GM21619 (cell line): Measurements from ENCODE around the gene CRACR2A.

Source experiments
- ATAC-seq: cut with Tn5 transposase; IDR thresholded peaks from one replicate; pipeline ENCODE4 v1.9.1; 2021; ENCODE audit not compliant: unreplicated experiment

The CRACR2A gene, protein sequence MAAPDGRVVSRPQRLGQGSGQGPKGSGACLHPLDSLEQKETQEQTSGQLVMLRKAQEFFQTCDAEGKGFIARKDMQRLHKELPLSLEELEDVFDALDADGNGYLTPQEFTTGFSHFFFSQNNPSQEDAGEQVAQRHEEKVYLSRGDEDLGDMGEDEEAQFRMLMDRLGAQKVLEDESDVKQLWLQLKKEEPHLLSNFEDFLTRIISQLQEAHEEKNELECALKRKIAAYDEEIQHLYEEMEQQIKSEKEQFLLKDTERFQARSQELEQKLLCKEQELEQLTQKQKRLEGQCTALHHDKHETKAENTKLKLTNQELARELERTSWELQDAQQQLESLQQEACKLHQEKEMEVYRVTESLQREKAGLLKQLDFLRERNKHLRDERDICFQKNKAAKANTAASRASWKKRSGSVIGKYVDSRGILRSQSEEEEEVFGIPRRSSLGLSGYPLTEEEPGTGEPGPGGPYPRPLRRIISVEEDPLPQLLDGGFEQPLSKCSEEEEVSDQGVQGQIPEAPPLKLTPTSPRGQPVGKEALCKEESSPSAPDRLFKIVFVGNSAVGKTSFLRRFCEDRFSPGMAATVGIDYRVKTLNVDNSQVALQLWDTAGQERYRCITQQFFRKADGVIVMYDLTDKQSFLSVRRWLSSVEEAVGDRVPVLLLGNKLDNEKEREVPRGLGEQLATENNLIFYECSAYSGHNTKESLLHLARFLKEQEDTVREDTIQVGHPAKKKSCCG

DNA sequence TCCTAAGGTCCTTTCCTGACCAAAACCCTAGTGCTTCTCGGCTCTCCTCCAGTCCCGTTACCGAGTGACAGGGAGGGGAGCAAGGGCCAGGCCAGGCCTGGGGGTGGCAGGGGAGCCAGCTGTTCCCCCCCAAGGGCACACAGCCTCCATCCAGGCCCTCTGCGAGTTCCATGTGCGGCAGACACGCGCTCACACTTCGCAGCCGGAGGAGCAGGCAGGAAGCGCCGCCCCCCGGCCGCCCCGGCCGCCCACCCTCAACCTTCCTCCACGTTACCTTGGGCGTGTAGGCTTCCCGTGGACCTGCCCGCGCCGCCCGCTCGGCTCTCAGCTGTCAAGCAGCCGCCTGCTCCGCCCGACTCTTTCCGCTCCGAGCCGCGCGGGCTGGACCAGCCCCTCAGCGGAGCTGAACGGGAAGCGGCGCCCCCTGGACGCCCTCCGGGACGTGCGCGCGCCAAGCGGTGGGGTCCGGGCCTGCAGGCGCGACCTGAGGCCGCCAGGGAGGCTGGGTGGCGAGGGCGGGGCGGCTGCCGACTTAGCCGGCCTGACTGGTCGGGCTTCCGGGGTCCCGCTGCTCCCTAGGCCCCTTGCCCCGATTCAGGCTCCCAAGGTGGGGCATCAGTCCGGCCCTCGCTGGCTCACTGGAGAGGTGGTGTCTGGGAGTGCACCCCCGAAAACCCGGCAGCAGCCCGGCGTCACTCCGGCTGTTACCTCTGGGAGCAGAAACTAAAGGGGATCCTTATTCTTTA lies at the start of gene CRACR2A:
TSS of gene CRACR2A (minus strand) at position 369 of the 746 bp plus-strand sequence. CDS start 56,110 bp downstream, outside the sequence.
- ATAC-seq: peak; percentile 81

DNA sequence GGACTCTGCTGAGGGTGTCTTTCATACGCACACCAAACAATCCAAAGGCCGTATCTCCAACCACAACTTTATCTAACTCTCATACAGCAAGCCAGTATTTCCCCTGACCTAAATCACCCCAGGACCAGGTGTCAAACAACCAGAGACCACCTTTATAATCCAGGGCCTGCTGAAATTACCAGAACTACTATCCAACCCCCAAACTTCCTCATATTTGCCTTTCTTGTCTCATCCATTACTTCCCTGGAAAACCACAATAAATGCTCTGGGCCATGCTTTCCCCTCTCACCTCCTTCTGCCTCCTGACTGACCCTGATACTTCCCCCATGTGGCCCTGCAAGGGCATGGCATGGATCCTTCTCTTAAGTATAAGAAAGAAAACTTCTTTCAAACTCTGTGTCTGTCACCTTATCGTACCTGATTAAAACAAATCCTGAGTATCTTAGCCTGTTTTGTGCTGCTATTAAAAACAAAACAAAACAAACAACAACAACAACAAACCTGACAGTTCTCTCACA lies 44.7 kb upstream of the CRACR2A start:
- no peak for ATAC-seq

DNA sequence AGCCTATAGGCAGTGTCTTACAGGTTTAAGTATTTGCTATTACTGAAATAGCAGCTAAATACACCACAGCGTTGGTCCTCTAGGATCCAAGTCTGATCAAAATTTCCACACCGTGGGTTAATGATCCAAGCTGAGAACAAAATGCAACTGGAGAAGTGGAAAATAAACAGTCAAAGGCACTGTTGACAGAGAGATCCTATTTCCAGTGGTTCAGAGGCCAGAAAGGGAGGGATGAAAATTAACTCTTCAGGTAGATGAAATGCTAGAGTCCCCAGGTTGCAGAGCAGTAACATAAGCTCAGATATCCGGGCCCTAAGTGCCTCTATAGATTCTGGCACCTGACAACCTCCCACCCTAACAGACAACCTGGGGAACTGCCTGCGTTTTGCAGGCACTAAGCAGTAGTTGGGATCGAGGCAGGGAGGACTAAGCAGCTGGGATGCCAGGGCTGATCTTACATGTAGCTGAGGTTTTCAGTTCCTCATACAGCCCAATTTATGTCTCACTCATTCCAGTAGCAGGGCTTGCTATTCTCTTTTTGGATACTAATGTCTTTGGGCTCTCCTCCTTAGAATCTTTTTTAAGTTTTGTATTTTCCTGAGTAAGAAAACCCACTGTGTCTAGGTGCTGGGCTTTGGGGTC lies 42.7 kb upstream of the CRACR2A start:
- no peak for ATAC-seq

DNA sequence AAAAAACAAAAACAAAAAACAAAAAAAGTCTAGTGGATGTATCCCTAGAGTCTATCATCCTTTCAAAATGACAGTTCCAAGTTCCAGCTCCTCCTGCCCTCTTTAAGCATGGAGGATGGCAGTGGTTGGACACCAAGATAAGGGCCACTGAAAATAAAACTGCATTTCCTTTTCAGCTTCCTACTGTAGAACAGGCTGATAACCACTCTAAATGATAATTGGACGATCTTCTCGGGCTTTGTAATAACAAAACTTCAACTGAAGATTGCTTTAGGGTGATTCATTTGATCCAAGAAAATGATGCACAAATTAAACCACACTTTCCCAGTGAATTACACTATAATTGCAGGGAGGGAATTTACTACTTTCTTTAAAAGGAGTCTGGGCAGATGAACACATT lies 42.2 kb upstream of the CRACR2A start:
- ATAC-seq: no peak

DNA sequence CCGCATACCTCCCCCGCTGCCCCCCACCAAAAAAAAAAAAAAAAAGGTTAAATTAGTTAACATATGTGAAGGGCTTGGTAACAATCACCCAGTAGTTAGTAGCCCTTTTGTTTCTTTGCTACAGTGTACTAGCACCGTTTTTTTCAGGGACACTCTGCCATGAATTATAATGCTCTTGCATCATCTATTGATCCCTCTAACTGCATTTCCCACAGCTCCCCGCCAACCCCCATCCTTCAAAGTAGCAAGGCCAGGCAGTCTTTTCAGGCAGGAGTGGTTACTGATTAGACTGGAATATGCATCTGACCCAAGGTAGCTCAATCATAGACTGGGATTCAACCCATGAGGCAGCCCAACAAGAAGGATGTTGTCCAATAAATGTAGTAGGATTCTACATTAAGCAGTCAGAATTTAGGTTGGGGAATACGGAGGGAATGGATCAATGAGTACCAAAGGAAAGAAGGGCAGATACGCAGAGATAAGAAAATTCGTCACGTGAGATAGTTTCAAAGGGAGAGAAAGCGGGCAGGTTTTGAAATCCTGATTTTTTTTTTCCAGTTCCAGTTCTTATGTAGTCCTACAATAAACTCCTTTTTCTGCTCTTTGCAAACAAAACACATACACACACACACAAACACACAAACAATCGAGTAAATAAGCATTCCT lies 39.8 kb upstream of the CRACR2A start:
- ATAC-seq: no peak

DNA sequence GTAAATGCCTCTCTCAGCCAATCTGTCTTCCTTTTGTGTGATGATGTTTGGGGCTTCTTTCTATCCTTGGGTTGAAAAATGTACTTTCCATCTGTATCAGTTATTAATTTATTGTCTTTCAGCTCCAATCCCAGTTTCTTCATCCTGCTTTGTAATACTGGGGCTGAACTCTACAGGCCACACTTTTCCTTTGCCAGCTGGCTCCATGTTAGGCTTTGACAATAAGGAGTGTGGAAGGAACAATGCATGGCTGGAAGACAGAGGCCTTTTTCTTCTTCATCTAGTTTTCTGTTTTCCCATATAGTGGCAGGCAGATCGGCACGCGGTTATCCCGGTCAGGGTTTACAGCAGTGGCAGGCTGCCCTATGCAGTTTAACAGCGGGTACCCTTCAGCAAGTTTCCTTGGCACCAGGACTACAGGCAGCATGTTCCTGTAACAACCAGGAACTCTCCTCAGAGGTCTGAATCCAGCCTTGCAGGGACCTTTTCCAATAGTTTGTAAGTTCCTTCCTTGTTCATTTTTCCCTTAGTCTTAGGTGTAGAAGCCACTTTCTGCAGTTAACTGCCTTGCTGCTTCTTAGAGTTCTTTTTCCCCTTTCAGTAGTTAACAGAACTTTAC lies 38.5 kb upstream of the CRACR2A start:
- ATAC-seq: no peak

DNA sequence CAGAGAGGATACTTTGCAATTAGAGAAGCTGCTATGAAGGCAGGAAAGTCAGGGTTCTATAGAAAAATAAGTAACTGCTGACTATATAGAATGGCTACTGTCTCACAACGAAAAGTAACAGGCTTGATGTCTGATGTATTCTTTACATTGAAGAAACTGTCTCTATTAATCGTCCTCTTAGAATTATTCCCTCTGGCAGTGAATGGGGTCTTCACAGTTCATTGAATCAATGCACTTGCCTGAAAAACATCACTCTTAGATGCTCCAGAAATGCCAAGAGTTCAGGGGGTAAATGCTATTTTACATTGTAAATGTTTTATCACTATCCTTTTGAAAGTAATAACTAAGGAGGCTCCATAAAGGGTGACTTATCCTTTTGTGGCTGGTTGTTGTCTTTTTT lies 37.7 kb upstream of the CRACR2A start:
- ATAC-seq: no peak

DNA sequence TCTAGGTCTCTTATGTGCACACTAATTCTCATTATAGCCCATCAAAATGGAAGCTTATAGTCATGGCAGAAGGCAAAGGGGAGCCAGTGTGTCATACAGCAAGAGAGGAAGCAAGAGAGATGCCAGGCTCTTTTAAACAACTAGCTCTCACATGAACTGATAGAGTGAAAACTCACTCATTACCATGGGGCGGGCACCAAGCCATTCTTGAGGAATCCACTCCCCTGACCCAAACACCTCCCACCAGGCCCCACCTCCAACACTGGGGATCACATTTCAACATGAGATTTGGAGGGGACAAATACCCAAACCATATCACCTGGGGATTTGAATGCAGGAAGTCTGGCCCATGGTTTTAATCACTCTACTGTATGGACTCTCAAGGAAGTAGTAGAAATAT lies 36.9 kb upstream of the CRACR2A start:
- no peak for ATAC-seq

DNA sequence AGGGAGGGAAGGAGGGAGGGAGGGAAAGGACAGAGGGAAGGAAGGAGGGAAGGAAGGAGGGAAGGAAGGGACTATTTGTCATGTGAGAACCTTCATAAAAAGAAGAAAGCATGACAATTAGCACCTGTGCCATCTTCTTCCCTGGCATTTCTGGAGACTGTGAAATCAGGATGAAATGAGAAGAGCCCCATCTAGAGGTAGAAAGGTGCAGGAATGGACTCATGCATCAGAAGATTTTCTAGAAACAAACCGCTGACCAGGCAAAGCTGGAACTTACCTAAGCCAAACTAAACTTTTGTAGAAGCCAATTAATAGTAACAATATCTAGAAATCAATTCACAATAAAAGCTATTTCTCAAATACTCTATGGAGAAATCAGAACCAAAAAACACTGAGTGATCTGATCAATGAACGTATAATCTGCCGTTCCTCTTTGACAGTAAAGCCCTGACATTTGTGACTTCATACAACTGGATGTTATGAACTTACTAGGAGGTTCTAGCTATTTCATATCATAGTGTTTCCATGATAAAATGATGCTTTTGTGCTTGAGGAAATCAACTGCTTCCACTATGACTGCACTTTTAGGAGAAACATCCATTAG lies 24.4 kb upstream of the CRACR2A start:
- no peak for ATAC-seq

DNA sequence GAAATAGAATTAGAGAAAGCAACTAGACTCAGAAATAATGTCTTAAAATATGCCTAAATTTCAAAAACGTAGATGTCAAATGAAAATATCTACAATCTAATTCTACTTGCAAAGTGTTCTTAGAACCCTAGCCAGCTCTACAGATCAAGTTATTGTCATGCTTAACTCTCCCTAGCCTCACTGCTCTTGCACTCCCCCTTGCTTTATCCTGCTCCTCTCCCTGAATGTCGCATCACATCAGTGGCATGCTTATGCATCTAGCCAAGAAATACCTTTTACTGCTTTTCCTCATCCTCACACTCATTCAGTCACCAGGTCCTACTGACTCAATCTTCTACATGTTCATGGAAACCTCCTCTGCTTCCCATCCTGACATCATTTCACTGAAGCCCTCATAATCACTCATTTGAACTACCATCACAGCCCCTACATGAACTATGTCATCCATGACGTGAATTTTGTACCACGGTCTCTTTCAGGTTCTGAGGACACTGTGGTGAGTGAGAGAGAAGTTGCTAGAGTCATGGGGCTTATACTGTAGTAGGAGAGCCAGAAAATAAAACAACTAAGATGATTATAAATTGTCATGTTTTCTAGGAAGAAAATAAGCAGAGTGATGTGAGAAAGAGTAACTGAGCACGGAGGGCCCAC lies 22.6 kb upstream of the CRACR2A start:
- ATAC-seq: no peak

DNA sequence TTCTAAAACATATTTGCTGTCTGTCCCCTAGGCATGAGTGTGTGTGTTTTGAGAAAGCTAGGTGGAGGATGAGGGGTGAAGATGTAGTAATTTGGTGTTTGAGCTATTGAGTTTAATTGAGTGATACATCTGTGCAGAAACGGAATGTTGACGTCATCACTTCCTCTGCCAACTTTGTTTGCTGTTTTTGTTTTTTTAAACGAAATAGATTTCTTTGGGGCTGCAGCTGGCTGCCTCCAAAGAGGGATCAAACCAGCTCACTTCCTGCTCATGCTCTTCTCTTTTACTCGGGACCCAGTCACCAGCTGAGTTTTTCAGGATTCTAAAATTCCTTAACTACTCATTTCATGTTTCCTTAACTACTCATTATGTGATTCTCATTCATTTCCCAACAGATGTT lies 19.5 kb upstream of the CRACR2A start:
- no peak for ATAC-seq

DNA sequence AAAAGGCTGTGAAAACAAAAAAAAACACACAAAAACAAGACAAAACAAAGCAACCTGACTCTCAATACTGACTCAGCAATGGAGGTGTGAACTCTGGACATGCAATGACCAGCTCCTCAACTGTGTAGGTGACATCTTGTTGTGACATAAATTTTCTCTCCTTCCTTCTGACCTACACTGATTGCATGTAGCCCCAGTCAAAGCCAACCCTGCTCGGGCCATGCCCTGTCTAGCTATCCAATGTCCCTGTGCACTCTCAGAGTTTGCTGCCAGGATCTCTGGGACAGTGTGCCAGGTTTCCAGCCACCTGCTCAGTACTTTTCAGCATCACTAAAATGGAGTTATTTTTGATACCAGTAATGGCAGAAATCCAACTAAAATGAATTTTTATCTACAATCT lies 18.9 kb upstream of the CRACR2A start:
- no peak for ATAC-seq

DNA sequence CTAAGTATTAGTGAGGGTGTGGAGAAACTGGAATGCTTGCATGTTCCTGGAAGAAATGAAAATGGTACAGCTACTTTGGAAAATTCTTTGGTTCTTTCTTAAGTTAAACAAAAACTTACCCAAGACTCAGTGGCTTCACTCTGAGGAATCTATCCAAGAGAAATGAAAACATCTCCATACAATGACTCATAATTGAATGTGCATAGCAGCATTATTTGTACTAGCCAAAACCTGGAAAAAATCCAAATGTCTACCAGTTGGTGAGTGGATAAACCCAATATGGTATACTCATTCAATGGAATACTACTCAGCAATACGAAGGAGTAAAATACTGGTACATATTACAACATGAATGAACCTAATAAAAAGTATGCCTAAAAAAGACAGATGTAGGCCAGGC lies 18.0 kb upstream of the CRACR2A start:
- ATAC-seq: no peak

DNA sequence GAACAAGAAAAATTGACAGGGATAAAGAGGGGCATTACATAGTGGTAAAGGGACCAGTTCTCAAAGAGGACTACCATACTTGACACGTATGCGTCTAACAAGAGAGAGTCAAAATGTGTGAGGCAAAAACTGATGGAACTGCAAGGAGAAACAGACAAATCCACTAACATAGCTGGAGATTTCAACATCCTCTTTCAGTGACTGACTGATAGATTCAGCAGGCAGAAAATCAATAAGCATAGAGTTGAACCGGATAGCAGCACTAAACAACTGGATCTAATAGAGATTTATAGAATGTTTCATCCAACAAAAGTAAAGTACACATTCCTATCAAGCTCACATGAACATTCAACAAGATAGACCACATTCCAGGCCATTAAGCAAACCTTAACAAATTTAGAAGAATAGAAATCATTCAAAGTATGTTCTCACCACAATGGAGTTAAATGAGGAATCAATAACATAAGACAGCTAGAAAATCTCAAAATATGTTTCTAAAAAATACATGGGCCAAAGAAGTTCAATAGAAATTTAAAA lies 16.1 kb upstream of the CRACR2A start:
- ATAC-seq: no peak

DNA sequence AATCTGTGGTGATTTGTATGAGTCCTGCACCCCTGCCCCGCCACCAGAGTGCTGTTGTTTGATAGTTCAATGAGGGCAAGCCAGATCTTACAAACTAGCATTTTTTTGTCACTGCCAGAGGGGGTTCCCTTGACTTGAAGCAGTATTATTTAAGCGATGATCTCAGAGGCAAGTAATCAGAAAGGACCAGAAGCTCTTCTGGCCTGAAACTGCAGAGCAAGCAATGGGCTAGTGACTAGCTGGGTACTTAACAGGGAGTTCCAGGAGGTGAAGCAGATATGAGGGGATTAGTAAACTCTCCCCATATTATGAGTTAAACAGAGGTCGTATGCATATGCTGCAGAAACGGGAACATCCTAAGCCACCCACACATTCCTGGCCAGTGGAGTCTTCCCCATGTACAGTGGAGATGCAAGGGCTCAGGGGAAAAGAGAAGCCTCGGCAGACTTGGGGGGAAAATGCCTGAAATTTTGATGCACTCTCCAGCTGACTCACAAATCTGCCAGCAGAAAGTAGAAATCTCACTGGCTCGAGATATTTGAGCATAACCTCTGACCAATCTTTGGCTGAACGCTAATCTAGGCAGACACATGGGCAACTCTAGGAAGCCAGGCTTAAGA lies 8.3 kb upstream of the CRACR2A start:
- ATAC-seq: no peak

DNA sequence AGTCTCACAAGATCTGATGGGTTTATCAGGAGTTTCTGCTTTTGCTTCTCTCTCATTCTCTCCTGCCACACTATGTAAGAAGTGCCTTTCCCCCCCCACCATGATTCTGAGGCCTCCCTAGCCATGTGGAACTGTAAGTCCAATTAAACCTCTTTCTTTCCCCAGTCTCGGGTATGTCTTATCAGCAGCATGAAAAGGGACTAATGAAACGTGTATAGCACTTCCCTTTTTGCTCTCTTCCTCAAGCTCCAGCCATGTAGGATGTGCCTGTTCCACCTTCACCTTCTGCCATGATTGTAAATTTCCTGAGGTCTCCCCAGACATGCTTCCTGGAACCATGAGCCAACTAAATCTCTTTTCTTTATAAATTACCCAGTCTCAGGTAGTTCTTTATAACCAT lies 7.0 kb upstream of the CRACR2A start:
- ATAC-seq: no peak

DNA sequence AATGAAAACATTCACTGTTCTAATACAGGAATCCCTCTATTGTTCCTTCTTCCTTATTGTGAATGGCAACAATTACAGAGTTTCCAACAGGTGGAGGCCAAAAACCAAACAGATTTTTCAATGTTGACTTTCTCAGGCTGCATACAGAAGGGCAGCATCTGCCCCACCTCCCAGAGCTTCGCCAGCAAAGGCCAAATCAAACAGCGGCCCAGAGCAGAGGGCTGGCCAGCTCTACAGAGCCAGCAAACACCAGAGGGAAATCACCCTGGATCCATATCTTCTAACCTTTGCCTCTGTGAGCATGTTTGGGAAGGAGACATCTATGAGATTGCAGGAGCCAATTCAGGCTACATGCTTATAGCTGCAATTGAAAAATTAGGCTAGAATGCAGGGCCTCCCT lies 4.4 kb upstream of the CRACR2A start:
- no peak for ATAC-seq

DNA sequence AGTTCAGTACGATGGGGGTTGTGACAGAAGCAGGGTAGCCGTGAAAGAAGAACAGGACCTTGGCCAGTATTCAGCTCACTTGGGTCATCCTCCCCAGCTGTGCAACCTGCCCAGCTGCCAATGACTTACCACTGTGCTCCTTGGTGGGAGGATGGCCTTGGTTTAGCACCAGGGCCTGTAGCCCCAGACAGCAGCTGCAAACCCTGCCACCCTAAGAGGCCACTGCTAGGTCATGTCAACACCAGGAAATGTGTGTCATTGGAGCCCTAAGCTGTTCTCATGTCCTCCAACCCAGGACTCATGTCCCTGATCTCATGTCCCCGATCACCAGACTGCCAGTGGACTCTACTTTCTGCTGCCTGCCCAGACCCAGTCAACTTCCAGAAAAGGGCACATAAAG lies 3.0 kb upstream of the CRACR2A start:
- no peak for ATAC-seq
